GM12891 (cell line): ENCODE results near the gene WDHD1.

Experiments
- DNase-seq: peaks from one replicate; pipeline ENCODE4 v3.0.0; 2011; ENCODE audit warnings: low spot score; ENCODE audit not compliant: insufficient read length
- FAIRE-seq: peaks from 2 replicates; lab custom pipeline; 2011; peaks lifted over from hg19 to GRCh38; lab: Jason Lieb, UNC
- PAX5 ChIP-seq: IDR thresholded peaks from 2 replicates; pipeline ENCODE4 v1.6.1; 2011; ENCODE audit warnings: low read length, moderate library complexity, mild to moderate bottlenecking; ENCODE audit not compliant: insufficient read depth, severe bottlenecking
- POLR2A ChIP-seq: IDR thresholded peaks from 2 replicates; pipeline ENCODE4 v1.6.1; 2011; ENCODE audit warnings: low read depth, low read length, control low read depth
- POLR2AphosphoS5 ChIP-seq: IDR thresholded peaks from 2 replicates; pipeline ENCODE4 v1.6.1; 2011; ENCODE audit warnings: low read depth, low read length, control low read depth
- POU2F2 ChIP-seq: IDR thresholded peaks from 2 replicates; pipeline ENCODE4 v1.6.1; 2011; ENCODE audit warnings: low read depth, mild to moderate bottlenecking, control low read depth, low read length, moderate library complexity
- SPI1 ChIP-seq: IDR thresholded peaks from 2 replicates; pipeline ENCODE4 v1.6.1; 2011; ENCODE audit warnings: low read depth, low read length, control low read depth
- TAF1 ChIP-seq: IDR thresholded peaks from 2 replicates; pipeline ENCODE4 v1.6.1; 2011; ENCODE audit warnings: low read depth, low read length, control low read depth

WDHD1 gene

DNA sequence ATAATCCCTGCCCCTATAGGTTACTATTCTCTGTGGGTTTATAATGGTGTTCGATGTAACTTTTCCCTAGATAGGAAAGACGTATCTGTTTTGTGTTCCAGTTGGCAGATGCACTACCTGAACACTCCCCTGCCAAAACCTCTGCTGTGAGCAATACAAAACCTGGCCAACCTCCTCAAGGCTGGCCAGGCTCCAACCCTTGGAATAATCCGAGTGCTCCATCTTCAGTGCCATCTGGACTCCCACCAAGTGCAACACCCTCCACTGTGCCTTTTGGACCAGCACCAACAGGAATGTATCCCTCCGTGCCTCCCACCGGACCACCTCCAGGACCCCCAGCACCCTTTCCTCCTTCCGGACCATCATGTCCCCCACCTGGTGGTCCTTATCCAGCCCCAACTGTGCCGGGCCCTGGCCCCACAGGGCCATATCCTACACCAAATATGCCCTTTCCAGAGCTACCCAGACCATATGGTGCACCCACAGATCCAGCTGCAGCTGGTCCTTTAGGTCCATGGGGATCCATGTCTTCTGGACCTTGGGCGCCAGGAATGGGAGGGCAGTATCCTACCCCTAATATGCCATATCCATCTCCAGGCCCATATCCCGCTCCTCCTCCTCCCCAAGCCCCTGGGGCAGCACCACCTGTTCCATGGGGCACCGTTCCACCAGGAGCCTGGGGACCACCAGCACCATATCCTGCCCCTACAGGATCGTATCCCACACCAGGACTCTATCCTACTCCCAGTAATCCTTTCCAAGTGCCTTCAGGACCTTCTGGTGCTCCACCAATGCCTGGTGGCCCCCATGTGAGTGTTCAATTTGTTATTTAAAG, 35.8 kb upstream of the WDHD1 start:
- DNase-seq (no peak), FAIRE-seq (no peak)
- TF ChIP-seq POU2F2 (no peak), PAX5 (no peak), TAF1 (no peak), POLR2AphosphoS5 (no peak; the same call in 1 of the 2 replicates), SPI1 (no peak), POLR2A (no peak)

DNA sequence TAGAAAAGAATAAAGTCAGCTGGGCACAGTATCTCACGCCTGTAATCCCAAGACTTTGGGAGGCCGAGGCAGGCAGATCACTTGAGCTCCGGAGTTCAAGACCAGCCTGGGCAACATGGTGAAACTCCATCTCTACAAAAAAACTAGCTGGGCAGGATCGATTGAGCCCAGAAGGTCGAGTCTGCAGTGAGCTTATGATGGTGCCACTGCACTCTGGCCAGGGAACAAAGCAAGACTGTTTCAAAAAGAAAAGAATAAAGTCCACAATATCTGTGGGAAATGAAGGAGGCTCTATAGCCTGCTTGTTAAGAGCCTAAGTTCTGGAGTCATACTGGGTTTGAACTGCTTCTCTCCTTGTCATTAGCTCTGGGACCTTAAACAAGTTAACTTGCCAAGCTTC, 32.4 kb upstream of the WDHD1 start:
- DNase-seq (no peak), FAIRE-seq (no peak)
- TF ChIP-seq POLR2A (no peak), TAF1 (no peak), SPI1 (no peak), POLR2AphosphoS5 (no peak), PAX5 (no peak), POU2F2 (no peak)

DNA sequence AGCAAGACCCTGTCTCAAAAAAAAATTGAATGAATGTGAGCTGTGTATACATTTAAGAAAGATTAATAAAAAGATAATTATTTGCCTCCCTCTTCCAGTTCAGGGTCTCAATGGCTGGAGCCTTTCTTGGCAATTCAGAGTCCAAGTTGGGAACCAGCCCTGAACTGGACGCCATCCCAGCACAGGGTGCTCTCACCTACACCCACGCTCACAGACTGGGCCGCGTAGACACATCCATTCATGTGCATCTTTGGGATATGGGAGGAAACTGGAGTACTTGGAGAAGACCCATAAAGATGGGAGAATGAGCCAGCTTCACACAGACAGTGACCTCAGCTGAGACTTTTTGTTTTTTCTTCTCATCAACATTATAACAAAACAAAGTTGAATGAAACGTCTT, 31.0 kb upstream of the WDHD1 start:
- FAIRE-seq, result no peak

GRCh38 chr14:55054098-55054497, 27.2 kb upstream of the WDHD1 start:
- DNase-seq (no peak), FAIRE-seq (no peak)
- TF ChIP-seq POLR2AphosphoS5 (no peak), PAX5 (no peak), TAF1 (no peak), SPI1 (no peak), POLR2A (no peak), POU2F2 (no peak)

More for the DNA sequence above, 31.0 kb upstream of the WDHD1 start:
- TF ChIP-seq TAF1, result no peak
- no peak for TF ChIP-seq POLR2AphosphoS5
- no peak for TF ChIP-seq POLR2A
- no peak for TF ChIP-seq SPI1
- no peak for TF ChIP-seq PAX5
- no peak for TF ChIP-seq POU2F2
- DNase-seq, result no peak

DNA sequence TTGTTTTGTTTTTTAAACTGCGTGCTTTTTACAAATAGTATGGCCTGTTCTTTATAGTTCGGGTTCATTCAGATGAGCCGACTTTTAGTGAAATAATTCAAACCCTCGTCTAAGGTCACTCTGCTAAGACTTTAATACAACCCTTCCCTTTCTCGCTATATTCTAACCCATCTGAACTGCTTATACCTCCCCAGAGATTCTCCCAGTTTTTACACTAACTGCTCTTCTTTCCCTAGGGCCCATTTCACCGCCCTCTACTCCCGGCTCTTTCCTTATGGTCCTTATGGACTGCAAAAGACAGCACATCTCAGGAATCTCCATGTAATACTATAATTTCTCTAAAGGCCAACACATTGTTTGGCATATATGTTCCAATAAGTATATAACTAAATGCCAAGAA, 26.6 kb upstream of the WDHD1 start:
- no peak for FAIRE-seq
- TF ChIP-seq POU2F2 (no peak), TAF1 (no peak), SPI1 (no peak), PAX5 (no peak), POLR2AphosphoS5 (no peak), POLR2A (no peak)
- no peak for DNase-seq

GRCh38 chr14:55053018-55053417, 26.1 kb upstream of the WDHD1 start:
- peak; percentile 41 for FAIRE-seq
- TF ChIP-seq PAX5 (no peak), TAF1 (no peak), POLR2A (no peak), POU2F2 (no peak), POLR2AphosphoS5 (no peak), SPI1 (no peak)

GRCh38 chr14:55052269-55052930, 25.5 kb upstream of the WDHD1 start:
- DNase-seq (no peak), FAIRE-seq (no peak)
- TF ChIP-seq PAX5, result no peak

More at GRCh38 chr14:55053018-55053417, 26.1 kb upstream of the WDHD1 start:
- no peak for DNase-seq

DNA sequence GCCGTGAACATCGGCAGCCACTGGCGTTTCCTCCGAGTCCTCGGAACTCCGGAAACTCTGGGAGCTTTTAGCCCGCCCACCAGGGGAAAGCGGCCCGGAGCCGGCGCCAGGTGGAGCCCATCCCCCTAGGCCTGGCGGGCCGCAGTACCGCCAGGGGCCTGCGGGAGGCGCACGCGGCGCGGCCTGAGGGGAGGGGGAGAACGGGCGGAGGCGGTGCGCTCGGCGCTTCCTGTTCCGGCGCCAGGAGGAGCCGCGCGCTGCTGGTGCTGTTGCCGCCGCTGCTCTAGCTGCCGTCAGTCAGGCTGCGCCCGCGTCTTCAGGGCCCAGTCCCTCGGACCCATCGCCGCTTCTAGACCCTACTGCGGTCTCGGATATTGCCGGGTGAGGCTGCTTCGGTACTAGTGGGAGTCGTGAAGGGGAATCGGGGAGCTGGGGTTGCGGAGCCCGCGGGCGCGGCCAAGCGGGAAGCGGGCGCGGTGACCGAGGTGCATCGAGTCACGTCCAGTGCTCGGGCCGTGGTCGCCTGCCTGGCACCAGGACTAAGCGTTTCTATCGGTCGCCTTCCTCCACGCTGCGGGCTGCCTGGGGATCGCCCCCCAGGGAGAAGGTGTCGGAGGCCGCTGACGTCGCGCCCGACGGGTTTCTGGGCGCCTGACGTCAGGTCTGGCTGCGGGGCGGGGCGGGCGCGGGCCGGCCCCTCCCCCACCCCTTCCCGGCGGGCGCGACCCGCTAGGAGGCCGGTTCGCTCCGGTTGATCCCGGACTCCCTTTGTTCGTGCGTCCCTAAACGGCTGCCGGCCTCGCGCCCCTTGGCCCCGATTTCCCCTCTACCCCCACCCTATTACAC, 24.7 kb upstream of the WDHD1 start, which contains the start of gene MAPK1IP1L:
Gene MAPK1IP1L, plus strand, starts transcription at position 225 of the 846 bp plus-strand sequence. CDS start 10,037 bp downstream, outside the sequence.
- DNase-seq, result peak; percentile 87
- TF ChIP-seq SPI1, result peak; percentile 27; the same call in 1 of the 2 replicates
- TF ChIP-seq PAX5, result peak; percentile 67
- TF ChIP-seq POU2F2, result peak; percentile 68
- peak; percentile 98 for TF ChIP-seq POLR2AphosphoS5
- TF ChIP-seq TAF1, result peak; percentile 84
- TF ChIP-seq POLR2A, result peak; percentile 96
- FAIRE-seq, result peak; percentile 98

DNA sequence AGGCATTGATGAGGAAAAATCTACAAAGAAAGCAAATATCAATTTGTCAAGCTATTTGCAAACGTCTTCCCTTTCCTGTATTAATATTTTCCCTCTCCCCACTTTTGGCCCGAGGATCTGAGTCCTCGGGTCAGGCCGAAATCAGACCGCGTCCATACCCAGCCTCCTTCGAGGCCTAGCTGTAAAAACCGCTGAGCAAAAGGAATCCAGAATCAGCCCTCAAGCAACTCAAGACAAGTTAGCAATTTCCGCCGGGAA, 24.2 kb upstream of the WDHD1 start:
- no peak for TF ChIP-seq PAX5
- TF ChIP-seq TAF1, result no peak
- no peak for TF ChIP-seq POLR2AphosphoS5
- no peak for TF ChIP-seq POLR2A
- no peak for TF ChIP-seq SPI1
- no peak for TF ChIP-seq POU2F2

DNA sequence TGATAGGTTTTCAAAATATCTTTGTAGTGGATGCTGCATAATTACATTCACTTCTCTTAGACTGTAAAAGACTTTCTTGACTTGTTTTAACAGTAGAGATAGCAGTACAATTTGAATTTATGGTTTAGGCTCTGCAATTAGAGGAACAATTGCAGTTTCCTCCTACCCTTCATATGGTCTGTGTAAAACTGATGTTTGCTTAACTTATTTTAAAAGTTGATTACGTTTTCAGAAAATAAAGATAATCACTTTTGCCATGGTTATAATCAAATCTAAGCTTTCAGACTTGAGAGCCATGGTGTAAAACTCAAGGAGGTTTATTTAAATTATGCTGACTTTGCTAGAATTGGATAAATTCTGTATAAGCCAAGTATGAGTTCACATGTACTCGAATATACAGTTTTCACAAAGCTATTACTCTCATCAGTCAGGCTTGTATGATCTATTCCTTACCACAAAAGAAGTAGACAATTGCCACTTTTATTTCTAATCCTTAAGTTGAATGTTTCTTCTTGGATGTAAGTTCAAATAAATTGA, 22.1 kb upstream of the WDHD1 start:
- no peak for TF ChIP-seq POLR2AphosphoS5
- TF ChIP-seq PAX5, result no peak
- TF ChIP-seq POLR2A, result no peak
- TF ChIP-seq POU2F2, result no peak
- no peak for TF ChIP-seq TAF1
- TF ChIP-seq SPI1, result no peak
- no peak for DNase-seq
- no peak for FAIRE-seq

More for the DNA sequence above, 24.2 kb upstream of the WDHD1 start:
- FAIRE-seq (no peak), DNase-seq (no peak)
